Right lobe of liver (tissue), 4 donors: Measurements from ENCODE around the gene AFF2.

Experiments used
- CTCF ChIP-seq, 4 donors: fragments of 200-600 bp in 3 of 4; fragments of 450-650 bp in 1 of 4; IDR thresholded peaks; one replicate each; pipeline versions ENCODE4 v1.5.1 to v1.8.0; 2016 to 2022; ENCODE audit warnings: antibody characterized with exemption in 4 of 4, mild to moderate bottlenecking in 2 of 4
- POLR2A ChIP-seq: fragments of 450-650 bp; IDR thresholded peaks from one replicate; pipeline ENCODE4 v1.6.1; 2017; ENCODE audit warnings: antibody characterized with exemption, mild to moderate bottlenecking
- donor health status: DM: no; HTN: no; CAD: no.
- donor health status: DM: no; HTN: no; CAD: no.
- donor health status: DM: no; HTN: yes; CAD: no.

DNA sequence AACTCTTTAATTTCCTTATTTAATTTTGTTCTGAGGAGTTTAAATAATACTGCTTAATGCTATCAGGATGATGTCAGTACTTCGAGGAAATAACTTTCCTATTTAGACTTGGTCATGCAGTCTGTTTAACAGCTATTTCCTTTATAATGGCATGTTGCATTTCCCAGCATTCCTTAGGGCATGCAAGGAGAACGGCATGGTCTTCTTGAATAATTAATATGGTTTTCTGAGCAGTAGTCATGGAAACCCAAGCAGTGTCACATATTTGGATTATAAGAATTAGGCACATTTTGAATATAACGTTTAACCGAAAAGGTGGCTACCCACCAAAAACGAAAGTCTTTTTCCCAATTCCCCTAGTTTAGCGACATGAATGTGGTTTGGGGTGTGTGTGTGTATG lies 76.0 kb downstream of the AFF2 start:
- TF ChIP-seq CTCF (IDR thresholded peaks at IDR 0.05) = no peak
- no peak for TF ChIP-seq POLR2A
